VCaP (cell line): ENCODE data around the gene DDX60.

Experiments used
- H3K27ac ChIP-seq: fragments of 450-650 bp; 2 replicates; pipeline ENCODE4 v1.5.1; 2017
- TF ChIP-seq, protein P1 (sequence below): fragments of 450-650 bp; conservative IDR thresholded peaks from 2 replicates; pipeline ENCODE4 v1.5.1; 2017; ENCODE audit warnings: mild to moderate bottlenecking, moderate library complexity

DDX60 gene

DNA sequence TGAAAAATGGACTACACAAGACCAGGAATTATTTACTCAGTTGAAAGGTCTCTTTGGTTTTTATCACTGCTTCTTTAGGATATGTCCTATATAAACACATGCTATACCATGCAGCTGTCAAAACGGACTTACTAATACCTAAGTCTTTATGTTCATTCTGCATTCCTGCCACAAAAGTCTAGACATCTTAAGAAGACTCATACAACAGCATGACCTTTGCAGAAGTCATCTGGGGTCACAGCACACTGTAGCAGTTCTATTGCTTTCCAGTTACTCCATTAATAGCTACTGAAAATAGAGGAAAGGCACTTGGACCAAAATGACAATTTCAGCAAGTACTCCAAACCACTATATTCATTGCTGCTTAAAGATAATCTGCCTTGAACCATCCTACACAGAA, 53.2 kb downstream of the DDX60 start:
- TF ChIP-seq, protein P1, sequence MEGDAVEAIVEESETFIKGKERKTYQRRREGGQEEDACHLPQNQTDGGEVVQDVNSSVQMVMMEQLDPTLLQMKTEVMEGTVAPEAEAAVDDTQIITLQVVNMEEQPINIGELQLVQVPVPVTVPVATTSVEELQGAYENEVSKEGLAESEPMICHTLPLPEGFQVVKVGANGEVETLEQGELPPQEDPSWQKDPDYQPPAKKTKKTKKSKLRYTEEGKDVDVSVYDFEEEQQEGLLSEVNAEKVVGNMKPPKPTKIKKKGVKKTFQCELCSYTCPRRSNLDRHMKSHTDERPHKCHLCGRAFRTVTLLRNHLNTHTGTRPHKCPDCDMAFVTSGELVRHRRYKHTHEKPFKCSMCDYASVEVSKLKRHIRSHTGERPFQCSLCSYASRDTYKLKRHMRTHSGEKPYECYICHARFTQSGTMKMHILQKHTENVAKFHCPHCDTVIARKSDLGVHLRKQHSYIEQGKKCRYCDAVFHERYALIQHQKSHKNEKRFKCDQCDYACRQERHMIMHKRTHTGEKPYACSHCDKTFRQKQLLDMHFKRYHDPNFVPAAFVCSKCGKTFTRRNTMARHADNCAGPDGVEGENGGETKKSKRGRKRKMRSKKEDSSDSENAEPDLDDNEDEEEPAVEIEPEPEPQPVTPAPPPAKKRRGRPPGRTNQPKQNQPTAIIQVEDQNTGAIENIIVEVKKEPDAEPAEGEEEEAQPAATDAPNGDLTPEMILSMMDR: no peak
- no peak overlapping the region for H3K27ac ChIP-seq

DNA sequence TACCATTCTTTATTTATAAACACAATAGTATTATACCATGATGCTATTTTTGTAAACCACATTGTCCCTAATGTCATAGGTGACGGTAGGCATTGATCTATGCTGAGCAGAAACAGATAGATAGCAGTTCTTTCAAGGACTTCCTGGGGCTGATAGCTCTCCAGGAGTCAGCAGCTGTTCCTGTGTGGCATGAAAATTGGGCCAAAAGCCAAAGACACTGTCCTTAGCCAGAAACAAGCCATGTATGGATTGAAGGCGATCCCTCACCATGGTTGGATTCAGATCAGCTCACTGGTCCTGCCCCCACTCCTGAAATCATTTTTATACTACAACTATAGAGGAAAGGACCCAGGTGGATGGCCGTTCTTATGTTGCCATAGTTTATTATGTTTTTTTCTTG, 53.6 kb downstream of the DDX60 start:
- TF ChIP-seq, protein P1: no peak
- H3K27ac ChIP-seq: no peak overlapping the region

DNA sequence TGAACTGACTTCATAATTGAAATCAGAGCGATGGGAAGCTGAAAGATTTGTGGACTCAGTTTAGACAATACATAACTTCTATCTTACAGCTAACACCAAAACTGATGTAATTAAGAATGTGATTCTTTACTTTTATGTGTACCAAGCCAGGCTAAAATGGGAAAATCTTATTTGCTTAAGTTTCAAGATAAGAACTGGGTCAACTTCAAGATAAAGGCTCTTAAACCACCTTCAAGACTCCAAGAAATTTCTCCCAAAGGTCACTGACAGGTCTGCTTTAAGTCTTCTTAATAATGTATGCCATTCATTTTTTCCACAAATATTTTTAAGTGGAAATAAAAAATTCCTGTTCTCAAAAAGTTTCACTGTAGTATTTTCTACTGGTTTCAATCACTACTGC, 55.5 kb downstream of the DDX60 start:
- TF ChIP-seq, protein P1: no peak
- no peak overlapping the region for H3K27ac ChIP-seq

DNA sequence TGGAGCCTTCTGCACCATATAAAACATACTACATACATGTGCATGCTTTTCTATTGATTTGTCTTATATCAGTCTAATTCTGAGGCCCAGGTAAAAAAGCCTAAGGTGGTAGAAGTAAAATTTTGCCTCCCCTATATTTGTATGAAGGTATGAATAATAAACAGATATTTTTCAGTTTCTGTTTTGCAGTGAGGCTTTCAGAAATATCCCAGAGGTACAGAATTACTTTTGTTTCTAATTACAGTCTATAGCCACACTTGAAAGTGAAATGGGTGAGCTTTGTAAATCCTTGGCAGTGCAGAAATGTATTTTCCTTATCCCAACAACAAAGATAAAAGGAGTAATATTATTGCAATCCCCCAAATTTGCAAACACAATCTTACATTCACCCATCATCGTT, 59.5 kb downstream of the DDX60 start:
- no peak overlapping the region for H3K27ac ChIP-seq
- TF ChIP-seq, protein P1: no peak

DNA sequence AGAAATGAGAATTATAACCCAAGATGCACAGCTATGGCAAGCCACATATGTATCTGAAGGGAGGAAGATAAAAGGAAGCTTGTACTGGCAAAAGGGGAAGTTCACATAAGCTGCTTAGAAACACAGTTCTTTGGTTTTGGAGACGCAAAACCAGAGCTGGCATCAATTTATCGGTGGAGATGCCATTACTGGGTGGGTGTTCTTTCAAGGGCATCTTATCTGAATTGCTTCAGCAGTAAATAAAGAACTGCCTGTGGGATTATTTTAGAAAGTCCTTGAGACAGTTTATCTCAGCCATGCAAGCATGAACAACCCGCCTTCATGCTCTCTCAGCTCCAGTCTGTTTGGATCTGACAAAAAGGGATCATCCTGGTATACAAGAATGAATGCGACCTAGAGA, 60.8 kb downstream of the DDX60 start:
- TF ChIP-seq, protein P1: no peak

DNA sequence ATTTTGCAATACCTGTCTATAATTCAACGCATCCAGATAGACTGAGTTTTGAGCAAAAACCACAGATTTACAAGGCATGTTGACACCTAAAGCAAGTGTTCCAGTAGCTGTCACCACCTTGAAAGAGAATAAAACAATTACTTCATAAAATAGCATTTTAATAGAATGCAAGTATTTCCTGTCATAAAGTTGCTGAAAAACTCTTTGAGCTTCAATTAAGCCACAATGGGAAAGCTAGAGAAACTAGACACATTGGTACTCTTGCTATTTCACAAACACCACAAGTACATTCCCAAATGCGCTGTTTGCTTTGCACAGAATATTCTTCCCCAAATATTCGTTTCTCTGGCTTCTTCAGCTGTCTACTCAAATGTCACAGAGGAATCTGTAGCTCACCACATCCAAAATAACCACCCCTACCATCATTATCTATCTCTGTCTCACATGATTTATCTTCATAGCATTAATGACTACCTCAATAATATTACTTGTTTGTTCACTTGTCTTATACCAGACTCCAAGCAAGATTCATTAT, 70.3 kb downstream of the DDX60 start:
- no peak overlapping the region for H3K27ac ChIP-seq
- TF ChIP-seq, protein P1: no peak

More for the DNA sequence above, 60.8 kb downstream of the DDX60 start:
- H3K27ac ChIP-seq: no peak overlapping the region

DNA sequence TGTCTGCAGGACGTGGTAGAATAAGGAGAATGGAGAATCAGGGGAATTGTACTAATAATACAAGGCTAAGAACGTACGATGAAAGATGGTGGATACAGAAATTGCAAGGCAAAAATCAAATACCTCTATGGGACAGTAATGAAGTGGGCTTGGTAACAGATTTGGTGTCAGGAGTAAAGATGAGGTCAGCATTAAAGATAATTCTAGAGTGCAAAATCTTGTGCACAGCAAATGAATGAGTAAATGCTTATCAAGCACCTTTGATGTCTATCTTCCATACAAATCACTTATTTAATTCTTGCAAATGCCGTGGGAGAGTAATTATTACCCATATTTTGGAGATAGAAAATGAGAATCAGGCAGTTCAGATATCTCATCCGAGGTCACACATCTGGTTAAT, 70.9 kb downstream of the DDX60 start:
- no peak overlapping the region for H3K27ac ChIP-seq
- TF ChIP-seq, protein P1: no peak

DNA sequence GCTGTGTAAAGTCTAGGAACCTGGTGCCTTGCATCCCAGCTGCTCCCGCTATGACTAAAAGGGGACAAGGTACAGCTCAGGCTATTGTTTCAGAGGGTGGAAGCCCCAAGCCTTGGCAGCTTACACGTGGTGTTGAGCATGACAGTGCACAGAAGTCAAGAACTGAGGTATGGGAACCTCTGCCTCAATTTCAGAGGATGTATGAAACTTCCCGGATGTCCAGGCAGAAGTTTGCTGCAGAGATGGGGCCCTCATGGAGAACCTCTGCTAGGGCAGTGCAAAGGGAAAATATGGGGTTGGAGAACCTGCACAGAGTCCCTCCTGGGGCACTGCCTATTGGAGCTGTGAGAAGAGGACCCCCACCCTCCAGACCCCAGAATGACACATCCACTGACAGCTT, 76.6 kb downstream of the DDX60 start:
- TF ChIP-seq, protein P1: no peak
- no peak overlapping the region for H3K27ac ChIP-seq
